ENCODE data around the gene NDP. TPM values are rescaled to one million over a fixed set of nuclear protein-coding genes. Genes with fewer than 3 reads are reported as not detected.
"Not testable (repeated sequence)": the region's sequence is repeated elsewhere in the genome, so short reads cannot be mapped to it uniquely, and the experiment has no call there.

Gene NDP
- total RNA-seq, 1 donor from 2014 or later, result not detected

- ATAC-seq (no peak), DNase-seq (ENCODE audit: low spot score) (no peak)
Measured at GRCh38 chrX:43971966-43972961, 926 bp downstream of the NDP start.

- ATAC-seq (no peak), DNase-seq (ENCODE audit: low spot score) (no peak)
Measured at GRCh38 chrX:43970528-43970927, 2.7 kb downstream of the NDP start.

DNA sequence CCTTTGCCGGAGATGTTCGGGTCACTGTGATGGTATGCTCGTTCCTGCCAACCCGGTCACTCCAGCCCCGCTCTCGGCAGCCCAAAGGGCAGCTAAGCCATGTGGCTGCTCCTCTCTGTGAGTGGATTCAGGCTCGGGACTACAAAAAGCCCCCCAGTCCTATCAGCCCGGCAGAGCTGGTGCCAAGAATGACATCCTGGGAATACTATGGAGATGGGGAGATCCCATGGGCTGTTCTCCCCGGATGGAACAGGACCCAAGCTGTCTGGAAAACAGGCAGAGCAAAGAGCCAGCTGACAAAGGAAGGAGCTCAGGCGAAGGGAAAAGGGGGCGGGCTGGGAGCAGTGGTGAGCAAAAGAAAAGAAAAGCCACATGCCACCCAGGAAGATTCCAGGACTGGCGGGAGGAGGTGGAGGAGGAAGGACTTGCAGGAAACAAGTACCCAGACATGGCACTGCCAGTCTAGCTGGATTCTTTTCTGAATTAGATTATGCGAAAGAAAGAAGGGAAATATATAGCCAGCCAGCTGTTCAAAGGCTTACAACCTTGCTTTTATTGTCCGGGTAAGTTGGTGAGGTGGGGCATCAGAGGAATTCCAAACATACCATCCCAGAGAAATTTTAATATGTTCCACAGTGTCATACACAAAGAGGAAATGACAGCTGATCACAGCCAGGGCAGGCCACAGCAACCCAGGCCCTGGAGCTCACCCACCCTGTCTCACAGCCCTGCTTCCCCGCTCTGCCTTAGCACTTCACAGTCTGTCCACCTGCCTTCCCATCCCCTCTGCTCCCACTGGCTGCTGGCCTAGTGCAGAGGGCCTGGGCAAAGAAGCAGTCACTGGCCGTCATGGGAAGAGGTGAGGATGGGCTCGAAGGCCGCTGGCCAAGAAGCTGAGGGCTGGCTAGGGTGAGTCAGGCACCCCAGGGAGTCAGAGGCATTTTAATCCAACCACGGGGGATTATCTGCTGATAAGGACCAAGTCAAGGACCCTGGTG is 3.4 kb downstream of the NDP start:
- ATAC-seq (no peak), DNase-seq (ENCODE audit: low spot score) (no peak)

- DNase-seq (ENCODE audit: low spot score), result no peak
- no peak for ATAC-seq
Measured at GRCh38 chrX:43968359-43968781, 4.8 kb downstream of the NDP start.

DNA sequence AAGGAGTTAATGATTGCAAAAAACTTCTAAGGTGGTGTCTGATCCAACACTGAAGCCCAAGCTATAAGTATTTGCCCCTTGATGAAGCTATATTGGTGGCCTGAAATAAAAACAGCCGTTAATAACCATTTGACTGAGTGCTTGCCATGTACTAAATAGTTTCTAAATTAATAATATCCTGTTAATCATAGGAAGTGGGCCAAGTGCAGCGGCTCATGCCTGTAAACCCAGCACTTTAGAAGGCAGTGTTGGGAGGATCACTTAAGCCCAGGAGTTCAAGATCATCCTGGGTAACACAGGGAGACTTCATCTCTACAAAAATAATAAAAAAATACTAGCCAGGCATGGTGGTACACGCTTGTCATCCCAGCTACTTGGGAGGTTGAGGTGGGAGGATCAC is 8.3 kb downstream of the NDP start:
- no peak for DNase-seq (ENCODE audit: low spot score)

GRCh38 chrX:43963726-43964125 is 9.5 kb downstream of the NDP start:
- DNase-seq (ENCODE audit: low spot score) (no peak), ATAC-seq (no peak)

More for the DNA sequence above, 8.3 kb downstream of the NDP start:
- ATAC-seq, result no peak

GRCh38 chrX:43962636-43963035 is 10.6 kb downstream of the NDP start:
- no peak for DNase-seq (ENCODE audit: low spot score)
- ATAC-seq, result no peak

- DNase-seq (ENCODE audit: low spot score) (no peak), ATAC-seq (no peak)
Measured at GRCh38 chrX:43961699-43962098, 11.5 kb downstream of the NDP start.

GRCh38 chrX:43958529-43958928 is 14.7 kb downstream of the NDP start:
- DNase-seq (ENCODE audit: low spot score), result no peak
- peak; percentile 98 for ATAC-seq

DNA sequence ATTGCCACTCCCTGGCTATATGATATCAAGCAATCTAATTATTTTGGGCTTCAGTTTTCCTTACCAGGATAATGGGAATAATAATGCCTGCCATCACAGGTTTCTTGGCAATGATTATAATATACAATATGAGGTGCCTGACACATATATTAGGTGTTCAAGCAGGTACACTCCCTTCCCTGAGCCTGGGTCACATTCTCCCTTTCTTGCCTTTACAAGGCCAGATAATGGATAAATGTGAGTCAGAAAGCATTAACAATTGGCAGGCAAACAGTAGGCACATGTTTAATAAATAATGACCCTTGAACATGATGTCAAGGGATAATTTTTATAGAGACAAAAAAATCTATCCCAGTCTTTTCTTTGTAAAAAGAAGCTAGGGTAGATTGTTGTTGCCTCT is 17.2 kb downstream of the NDP start:
- no peak for DNase-seq (ENCODE audit: low spot score)
- ATAC-seq, result no peak

DNA sequence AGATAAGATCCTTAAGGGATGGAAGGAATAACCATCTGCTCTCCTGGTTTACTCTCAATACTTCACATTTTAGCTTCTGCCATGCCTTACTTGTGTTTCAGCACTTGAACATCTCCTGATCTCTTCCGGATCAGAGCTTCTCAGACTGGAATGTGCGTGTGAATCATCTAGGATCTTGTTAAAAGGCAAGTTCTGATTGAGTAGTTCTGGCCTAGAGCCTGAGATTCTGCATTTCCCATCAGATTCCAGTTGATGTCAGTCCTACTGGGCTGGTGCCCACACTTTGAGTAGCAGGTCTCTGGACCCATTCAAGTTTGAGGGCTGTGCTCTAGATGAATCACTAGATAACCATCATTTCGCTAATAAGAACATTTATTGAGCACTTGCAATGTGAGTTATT is 20.0 kb downstream of the NDP start:
- no peak for DNase-seq (ENCODE audit: low spot score)
- ATAC-seq, result no peak

DNA sequence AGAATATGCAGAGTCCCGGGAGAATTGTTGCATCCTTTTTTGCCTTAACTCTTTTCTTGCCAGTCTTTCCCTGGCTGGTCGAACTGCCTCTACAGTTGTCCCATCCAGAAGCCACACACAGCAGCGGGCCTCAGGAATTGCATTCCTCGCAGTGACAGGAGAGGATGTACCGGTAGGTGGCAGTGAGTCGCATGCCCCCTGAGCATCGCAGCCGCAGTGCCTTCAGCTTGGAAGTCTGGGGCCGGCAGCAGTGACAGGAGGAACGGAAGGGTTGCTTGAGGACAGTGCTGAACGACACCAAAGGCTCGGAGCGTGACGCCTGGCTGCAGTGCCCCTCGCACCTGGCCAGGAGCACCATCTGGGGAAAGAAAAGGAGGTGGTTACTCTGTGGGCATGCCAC is 23.5 kb downstream of the NDP start:
- peak; percentile 81 for ATAC-seq
- DNase-seq (ENCODE audit: low spot score), result no peak

GRCh38 chrX:43940816-43941474 is 32.2 kb downstream of the NDP start:
- no peak for DNase-seq (ENCODE audit: low spot score)
- no peak for ATAC-seq

GRCh38 chrX:43939187-43939926 is 33.8 kb downstream of the NDP start:
- DNase-seq (ENCODE audit: low spot score), result no peak
- peak; percentile 67 for ATAC-seq

- not testable (repeated sequence) for ATAC-seq; DNase-seq (ENCODE audit: low spot score)
Measured at GRCh38 chrX:43922032-43922431, 51.2 kb downstream of the NDP start.

GRCh38 chrX:43910772-43911171 is 62.4 kb downstream of the NDP start:
- ATAC-seq, result peak; percentile 55
- DNase-seq (ENCODE audit: low spot score), result not testable (repeated sequence)

GRCh38 chrX:43910012-43910411 is 63.2 kb downstream of the NDP start:
- no peak for ATAC-seq
- no peak for DNase-seq (ENCODE audit: low spot score)

DNA sequence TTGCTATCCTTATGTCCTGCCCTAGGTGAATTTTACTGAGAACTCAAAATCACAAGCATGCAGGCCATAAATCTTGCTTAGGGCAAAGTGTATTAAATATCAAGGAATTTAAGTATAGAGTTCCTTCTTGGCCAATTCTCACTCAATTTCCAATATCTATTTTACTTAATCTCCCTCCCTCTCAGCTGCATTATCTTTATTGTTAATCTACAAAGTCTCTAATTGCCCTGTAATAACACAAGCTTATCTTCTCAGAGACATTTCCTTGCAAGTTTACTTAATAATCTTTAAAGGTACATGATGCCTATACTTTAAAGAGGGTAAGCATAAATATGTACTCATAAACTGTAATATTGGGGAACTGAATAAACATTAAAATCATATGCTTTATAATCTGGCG is 64.0 kb downstream of the NDP start:
- DNase-seq (ENCODE audit: low spot score) (no peak), ATAC-seq (no peak)

GRCh38 chrX:43899878-43900815 is 73.0 kb downstream of the NDP start:
- DNase-seq (ENCODE audit: low spot score), result no peak
- no peak for ATAC-seq
